Transverse colon (tissue), 1 donor: ENCODE measurements around the gene PARPBP.
"Not testable (repeated sequence)": the region's sequence is repeated elsewhere in the genome, so short reads cannot be mapped to it uniquely, and the experiment has no call there.

Experiments used
- EP300 ChIP-seq: sonication (generic); formaldehyde crosslinking; IDR thresholded peaks from one replicate; pipeline ENCODE4 v1.6.1; 2017; ENCODE audit warnings: antibody characterized with exemption, low read depth
- POLR2A ChIP-seq: fragments of 450-650 bp; IDR thresholded peaks from one replicate; pipeline ENCODE4 v1.6.1; 2016; ENCODE audit warnings: antibody characterized with exemption, mild to moderate bottlenecking, moderate library complexity

DNA sequence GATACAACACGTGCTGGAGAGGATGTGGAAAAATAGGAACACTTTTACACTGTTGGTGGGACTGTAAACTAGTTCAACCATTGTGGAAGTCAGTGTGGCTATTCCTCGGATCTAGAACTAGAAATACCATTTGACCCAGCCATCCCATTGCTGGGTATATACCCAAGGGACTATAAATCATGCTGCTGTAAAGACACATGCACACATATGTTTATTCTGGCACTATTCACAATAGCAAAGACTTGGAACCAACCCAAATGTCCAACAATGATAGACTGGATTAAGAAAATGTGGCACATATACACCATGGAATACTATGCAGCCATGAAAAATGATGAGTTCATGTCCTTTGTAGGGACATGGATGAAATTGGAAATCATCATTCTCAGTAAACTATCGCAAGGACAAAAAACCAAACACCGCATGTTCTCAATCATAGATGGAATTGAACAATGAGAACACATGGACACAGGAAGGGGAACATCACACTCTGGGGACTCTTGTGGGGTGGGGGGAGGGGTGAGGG, 27.1 kb downstream of the PARPBP start:
- not testable (repeated sequence) for TF ChIP-seq POLR2A, EP300
